Activated CD4-positive, alpha-beta memory T cell treated with anti-CD3 and anti-CD28 coated beads for 36 hours (primary cell): ENCODE measurements around the gene SSX7. TPM values are rescaled to one million over a fixed set of nuclear protein-coding genes. Genes with fewer than 3 reads are reported as not detected.

Experiments used
- total RNA-seq, 2 experiments: library from RNA; stranded (reverse); gene quantifications; one replicate each; pipeline ENCODE4 v1.2.3, GENCODE V29; 2021

The SSX7 gene
- total RNA-seq, 2 experiments from 2014 or later = not detected

Other genes with a start within 250 kb of the SSX7 start
- not detected for gene XAGE1A, start 159.1 kb downstream of the SSX7 start, total RNA-seq
- gene XAGE1B, start 137.8 kb downstream of the SSX7 start, total RNA-seq = not detected
- not detected for gene SSX2, start 52.3 kb upstream of the SSX7 start, total RNA-seq
- gene SSX2B, start 96.4 kb upstream of the SSX7 start, total RNA-seq = not detected
- not detected for gene SPANXN5, start 142.5 kb upstream of the SSX7 start, total RNA-seq
- not detected for gene XAGE5, start 156.4 kb upstream of the SSX7 start, total RNA-seq
- gene XAGE3, start 213.2 kb upstream of the SSX7 start, total RNA-seq = not detected
- 10 to 100 TPM; 13.0 to 14.2 TPM for gene FAM156B, start 242.4 kb upstream of the SSX7 start, total RNA-seq